Left lung (tissue), 10 donors: ENCODE measurements around the gene PLA2G4A. TPM values are rescaled to one million over a fixed set of nuclear protein-coding genes. Genes with fewer than 3 reads are reported as not detected.

Source experiments
- ATAC-seq: fragments of 200-7000 bp; cut with Tn5 transposase; one replicate; pipeline ENCODE4 v1.9.1; 2020; ENCODE audit warnings: moderate library complexity
- DNase-seq, 4 donors: peaks; one replicate each; pipeline ENCODE4 v3.0.0-alpha.2; 2013 to 2020
- H3K27ac ChIP-seq, 2 donors: fragments of 200-600 bp; sonication (generic) in 1 of 2; one replicate each; pipeline versions ENCODE4 v1.5.0 to v1.8.0; 2020 to 2021
- H3K27me3 ChIP-seq, 2 donors: fragments of 200-600 bp; sonication (generic) in 1 of 2; one replicate each; pipeline versions ENCODE4 v1.5.0 to v1.8.0; 2020 to 2021
- H3K36me3 ChIP-seq, 2 donors: fragments of 200-600 bp; sonication (generic) in 1 of 2; one replicate each; pipeline versions ENCODE4 v1.5.0 to v1.8.0; 2020 to 2021
- H3K4me1 ChIP-seq, 2 donors: fragments of 200-600 bp; one replicate each; pipeline ENCODE4 v1.8.0; 2021
- H3K4me3 ChIP-seq, 2 donors: fragments of 200-600 bp; sonication (generic) in 1 of 2; one replicate each; pipeline versions ENCODE4 v1.5.0 to v1.8.0; 2020 to 2021; ENCODE audit warnings: mild to moderate bottlenecking in 1 of 2
- H3K9me3 ChIP-seq, 2 donors: fragments of 200-600 bp; sonication (generic) in 1 of 2; one replicate each; pipeline versions ENCODE4 v1.5.0 to v1.8.0; 2020 to 2021
- intact Hi-C, 2 donors: fragments of 100-400 bp; cut with DNase I; formaldehyde crosslinking; loops; one replicate each; pipeline versions ENCODE4 v1.11.2 to v1.14.2; 2022
- polyA plus RNA-seq, 6 donors: library from polyadenylated mRNA; unstranded; fragments of 120-200 nt; gene quantifications; one replicate each; pipeline ENCODE4 v1.2.1, GENCODE V29; 2013; ENCODE audit not compliant: insufficient read length in 6 of 6
- total RNA-seq, 2 donors: library from RNA; stranded (reverse); fragmentation: NEBNext Ultra II Directional; extraction: Animal tissue kit (Norgen Biotek cat#: 25700); gene quantifications; one replicate each; pipeline ENCODE4 v1.2.1, GENCODE V29; 2021
- TF ChIP-seq, protein P1 (sequence below), 2 donors: fragments of 200-600 bp; sonication (generic) in 1 of 2; IDR thresholded peaks; one replicate each; pipeline versions ENCODE4 v1.5.0 to v1.8.0; 2021; ENCODE audit warnings: antibody characterized with exemption in 2 of 2
- donor health status: DM: no; HTN: yes; CAD: no.
- donor health status: DM: no; HTN: no; CAD: no.

Gene PLA2G4A
- total and polyA plus RNA-seq, 8 donors: 8.2 to 13.9 (median 10.4) TPM

GRCh38 chr1:186884251-186884650 lies 55.5 kb downstream of the PLA2G4A start:
- Histone ChIP-seq H3K9me3 (peaks cover 0 to 9% of the 10 kb centered on the region in 2 donors), H3K4me3 (no peak overlapping the region), H3K27me3 (no peaks in the 10 kb centered on the region), H3K27ac (no peak overlapping the region), H3K36me3 (no peaks in the 10 kb centered on the region), H3K4me1 (no peaks in the 10 kb centered on the region)
- TF ChIP-seq, protein P1, sequence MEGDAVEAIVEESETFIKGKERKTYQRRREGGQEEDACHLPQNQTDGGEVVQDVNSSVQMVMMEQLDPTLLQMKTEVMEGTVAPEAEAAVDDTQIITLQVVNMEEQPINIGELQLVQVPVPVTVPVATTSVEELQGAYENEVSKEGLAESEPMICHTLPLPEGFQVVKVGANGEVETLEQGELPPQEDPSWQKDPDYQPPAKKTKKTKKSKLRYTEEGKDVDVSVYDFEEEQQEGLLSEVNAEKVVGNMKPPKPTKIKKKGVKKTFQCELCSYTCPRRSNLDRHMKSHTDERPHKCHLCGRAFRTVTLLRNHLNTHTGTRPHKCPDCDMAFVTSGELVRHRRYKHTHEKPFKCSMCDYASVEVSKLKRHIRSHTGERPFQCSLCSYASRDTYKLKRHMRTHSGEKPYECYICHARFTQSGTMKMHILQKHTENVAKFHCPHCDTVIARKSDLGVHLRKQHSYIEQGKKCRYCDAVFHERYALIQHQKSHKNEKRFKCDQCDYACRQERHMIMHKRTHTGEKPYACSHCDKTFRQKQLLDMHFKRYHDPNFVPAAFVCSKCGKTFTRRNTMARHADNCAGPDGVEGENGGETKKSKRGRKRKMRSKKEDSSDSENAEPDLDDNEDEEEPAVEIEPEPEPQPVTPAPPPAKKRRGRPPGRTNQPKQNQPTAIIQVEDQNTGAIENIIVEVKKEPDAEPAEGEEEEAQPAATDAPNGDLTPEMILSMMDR (IDR thresholded peaks at IDR 0.05): no peak
- DNase-seq (no peak), ATAC-seq (no peak)
- intact Hi-C loops: no loop called here

DNA sequence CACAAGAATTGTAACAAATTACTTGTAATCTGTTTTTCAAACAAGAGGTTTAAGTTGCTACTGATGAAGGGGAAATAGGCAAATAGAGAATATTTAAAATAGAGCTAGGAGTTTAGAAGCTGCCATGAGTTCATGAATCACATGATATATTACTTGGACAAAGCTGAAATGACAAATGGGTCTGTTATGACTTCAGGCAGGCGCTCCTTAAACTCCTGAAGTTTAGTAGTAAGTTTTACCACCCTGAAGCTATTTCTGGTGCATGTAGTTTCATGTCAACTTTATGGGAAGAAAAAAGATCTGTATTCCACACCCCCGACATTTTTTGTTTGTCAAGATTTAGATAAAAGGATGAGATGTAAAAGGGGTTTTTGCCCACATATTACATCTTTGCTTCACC lies 58.5 kb downstream of the PLA2G4A start:
- Histone ChIP-seq H3K27me3 (no peaks in the 10 kb centered on the region), H3K36me3 (no peaks in the 10 kb centered on the region), H3K4me1 (no peaks in the 10 kb centered on the region), H3K9me3 (peaks cover 0 to 9% of the 10 kb centered on the region in 2 donors), H3K4me3 (no peak overlapping the region), H3K27ac (no peak overlapping the region)
- TF ChIP-seq, protein P1 (IDR thresholded peaks at IDR 0.05): no peak
- intact Hi-C loops: no loop called here
- ATAC-seq (no peak), DNase-seq (no peak)

DNA sequence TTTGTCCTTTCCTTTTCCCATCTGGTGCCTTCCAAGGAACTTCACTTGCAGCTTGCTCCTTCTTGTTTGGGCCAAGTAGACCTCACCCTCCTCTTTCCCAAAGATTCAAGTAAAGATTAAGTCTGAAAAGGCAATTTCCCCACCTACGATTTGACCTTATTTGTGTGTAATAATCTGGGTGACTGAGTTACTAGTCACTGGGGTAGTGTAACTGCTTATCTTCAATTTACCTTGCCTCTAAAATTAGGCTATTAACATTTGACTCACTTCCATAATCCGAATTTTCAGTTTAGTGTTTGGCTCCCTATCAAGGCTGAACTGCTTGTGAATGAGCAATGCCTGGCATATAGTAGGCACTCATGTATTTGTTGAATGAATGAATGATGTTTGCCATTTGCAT lies 59.6 kb downstream of the PLA2G4A start:
- Histone ChIP-seq H3K36me3 (no peaks in the 10 kb centered on the region), H3K4me1 (no peaks in the 10 kb centered on the region), H3K9me3 (peaks cover 0 to 9% of the 10 kb centered on the region in 2 donors), H3K27ac (no peak overlapping the region), H3K4me3 (no peak overlapping the region), H3K27me3 (no peaks in the 10 kb centered on the region)
- no peak for ATAC-seq
- no peak for DNase-seq
- TF ChIP-seq, protein P1 (IDR thresholded peaks at IDR 0.05): no peak
- intact Hi-C loops: no loop called here

DNA sequence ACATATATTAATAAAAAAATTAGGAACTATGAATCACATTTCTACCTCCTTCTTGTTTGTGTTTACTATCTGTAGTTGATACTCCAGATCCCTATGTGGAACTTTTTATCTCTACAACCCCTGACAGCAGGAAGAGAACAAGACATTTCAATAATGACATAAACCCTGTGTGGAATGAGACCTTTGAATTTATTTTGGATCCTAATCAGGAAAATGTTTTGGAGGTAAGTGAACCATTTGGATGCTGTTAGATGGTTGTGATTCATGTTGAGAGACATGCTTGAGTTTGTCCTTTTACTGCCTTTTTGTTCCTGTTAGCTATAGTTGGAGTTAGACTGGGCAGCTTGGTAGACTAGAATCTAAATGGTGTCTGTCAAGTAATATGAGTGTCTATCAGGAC lies 64.2 kb downstream of the PLA2G4A start:
- H3K4me3 ChIP-seq: no peak overlapping the region
- intact Hi-C loops: no loop called here
- H3K36me3 ChIP-seq: no peaks in the 10 kb centered on the region
- DNase-seq (no peak), ATAC-seq (no peak)
- no peaks in the 10 kb centered on the region for H3K27me3 ChIP-seq
- H3K9me3 ChIP-seq: no peaks in the 10 kb centered on the region
- TF ChIP-seq, protein P1 (IDR thresholded peaks at IDR 0.05): no peak
- H3K27ac ChIP-seq: no peak overlapping the region
- no peaks in the 10 kb centered on the region for H3K4me1 ChIP-seq

DNA sequence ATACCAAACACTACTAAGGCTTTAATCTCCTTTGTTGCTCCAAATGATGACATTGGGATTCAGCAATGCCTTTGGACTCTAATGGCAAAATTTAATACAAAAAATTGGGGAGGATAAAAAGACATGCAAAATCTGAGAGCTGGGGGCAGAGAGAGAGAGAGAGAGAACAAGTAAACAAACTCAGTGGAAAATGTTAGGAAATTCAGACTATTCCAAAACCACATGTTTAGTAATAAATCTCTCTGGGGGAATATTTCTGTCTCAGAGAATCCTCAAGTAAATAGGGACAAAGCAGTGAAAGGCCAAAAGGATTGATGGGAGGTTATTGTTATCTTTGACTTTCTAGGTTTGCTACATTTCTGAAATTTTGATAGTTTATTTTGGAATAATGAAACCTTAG lies 65.7 kb downstream of the PLA2G4A start:
- Histone ChIP-seq H3K9me3 (no peaks in the 10 kb centered on the region), H3K4me1 (no peaks in the 10 kb centered on the region), H3K4me3 (no peak overlapping the region), H3K27ac (no peak overlapping the region), H3K36me3 (no peaks in the 10 kb centered on the region), H3K27me3 (no peaks in the 10 kb centered on the region)
- TF ChIP-seq, protein P1 (IDR thresholded peaks at IDR 0.05): no peak
- no peak for ATAC-seq
- no peak for DNase-seq
- intact Hi-C loops: no loop called here
